A172 (cell line): ENCODE results near the gene PDZD4. TPM values are rescaled to one million over a fixed set of nuclear protein-coding genes. Genes with fewer than 3 reads are reported as not detected.

Source experiments
- DNase-seq: peaks from one replicate; pipeline ENCODE4 v3.0.0-alpha.2; 2015; ENCODE audit warnings: low spot score
- total RNA-seq: library from RNA; depleted of rRNA; stranded (reverse); fragments of >200 nt; shearing (Covaris generic); gene quantifications from 2 replicates; pipeline ENCODE4 v1.2.3, GENCODE V29; 2014; rRNA removed

The PDZD4 gene, protein sequence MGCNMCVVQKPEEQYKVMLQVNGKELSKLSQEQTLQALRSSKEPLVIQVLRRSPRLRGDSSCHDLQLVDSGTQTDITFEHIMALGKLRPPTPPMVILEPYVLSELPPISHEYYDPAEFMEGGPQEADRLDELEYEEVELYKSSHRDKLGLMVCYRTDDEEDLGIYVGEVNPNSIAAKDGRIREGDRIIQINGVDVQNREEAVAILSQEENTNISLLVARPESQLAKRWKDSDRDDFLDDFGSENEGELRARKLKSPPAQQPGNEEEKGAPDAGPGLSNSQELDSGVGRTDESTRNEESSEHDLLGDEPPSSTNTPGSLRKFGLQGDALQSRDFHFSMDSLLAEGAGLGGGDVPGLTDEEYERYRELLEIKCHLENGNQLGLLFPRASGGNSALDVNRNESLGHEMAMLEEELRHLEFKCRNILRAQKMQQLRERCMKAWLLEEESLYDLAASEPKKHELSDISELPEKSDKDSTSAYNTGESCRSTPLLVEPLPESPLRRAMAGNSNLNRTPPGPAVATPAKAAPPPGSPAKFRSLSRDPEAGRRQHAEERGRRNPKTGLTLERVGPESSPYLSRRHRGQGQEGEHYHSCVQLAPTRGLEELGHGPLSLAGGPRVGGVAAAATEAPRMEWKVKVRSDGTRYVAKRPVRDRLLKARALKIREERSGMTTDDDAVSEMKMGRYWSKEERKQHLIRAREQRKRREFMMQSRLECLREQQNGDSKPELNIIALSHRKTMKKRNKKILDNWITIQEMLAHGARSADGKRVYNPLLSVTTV
- total RNA-seq, result 8.2 and 10.5 TPM in 2 replicates

DNA sequence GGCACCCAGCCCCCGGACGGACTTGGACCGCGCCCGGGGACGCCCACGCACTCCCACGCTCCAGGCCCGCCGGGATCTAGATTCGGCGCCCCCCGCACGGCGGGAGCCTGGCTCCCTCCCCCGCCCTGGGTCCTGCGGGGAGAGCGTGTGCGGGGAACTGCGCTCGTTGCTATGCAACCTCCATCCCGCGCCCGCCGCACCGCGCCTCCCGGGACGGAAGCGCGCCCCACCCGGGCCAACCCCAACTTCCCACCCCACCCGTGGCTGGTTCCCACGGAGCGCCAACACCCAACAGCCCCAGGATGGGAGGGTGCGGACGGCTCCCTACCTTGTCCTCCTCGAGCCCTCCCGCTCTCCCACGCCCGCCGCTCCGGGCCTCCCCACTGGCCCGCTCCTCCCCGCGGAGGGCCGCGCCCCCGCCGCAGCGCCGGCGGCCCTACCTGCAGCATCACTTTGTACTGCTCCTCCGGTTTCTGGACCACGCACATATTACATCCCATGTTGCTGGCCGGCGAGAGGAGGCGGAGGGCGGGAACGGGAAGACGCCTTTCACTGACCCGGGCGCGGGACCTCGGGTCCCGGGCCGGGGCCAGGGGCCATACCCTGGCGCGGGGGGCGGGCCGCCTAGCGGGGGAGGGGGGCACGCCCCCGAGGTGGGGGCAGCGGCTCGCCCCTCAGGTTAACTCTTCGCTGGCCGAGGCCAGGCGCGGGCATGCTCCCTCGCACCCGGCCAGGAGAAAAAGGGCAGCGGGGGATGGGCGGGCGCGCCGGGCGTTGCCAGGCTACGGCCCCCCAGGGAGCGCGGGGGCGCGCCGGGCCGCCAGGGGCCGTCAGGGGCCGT is at the start of gene PDZD4:
Gene PDZD4 (minus strand): TSS at position 746 of the 841 bp plus-strand sequence. CDS start 246 bp downstream, at position 500.
- no peak for DNase-seq

- no peak for DNase-seq
Observed at GRCh38 chrX:153879741-153880439, 49.5 kb upstream of the PDZD4 start.

DNA sequence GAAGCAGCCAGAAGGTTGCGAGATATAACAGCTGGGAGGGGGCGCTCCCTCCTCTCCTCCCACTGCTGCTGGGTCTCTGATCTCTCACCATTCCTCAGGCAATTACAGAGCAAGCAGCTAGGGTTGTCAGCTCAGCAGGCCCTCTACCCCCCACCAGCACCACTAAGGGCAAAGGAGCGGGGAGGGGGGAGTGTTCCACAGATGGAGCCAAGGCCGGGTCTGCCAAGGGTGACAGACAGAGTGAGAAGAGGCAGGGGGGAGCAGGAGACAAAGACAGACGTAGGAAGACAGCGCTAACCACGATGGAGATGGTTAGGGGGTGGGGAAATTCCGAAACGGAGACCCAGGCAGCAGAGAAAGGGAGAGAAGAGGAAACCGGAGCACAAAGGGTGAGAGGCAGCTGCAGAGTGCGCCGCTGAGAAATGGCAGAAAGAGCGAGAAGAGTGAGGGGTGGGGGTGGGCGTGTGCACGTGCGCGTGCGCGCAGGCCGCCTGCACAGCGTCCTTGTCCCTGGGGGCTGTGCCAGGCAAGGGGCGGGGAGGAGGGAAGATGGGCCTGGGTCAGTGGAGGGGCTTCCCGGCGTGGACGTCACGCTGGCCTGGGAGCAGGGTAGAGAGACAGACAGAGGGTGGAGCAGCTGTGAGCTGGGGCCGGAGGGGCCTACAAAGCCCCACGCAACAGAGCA is 48.8 kb upstream of the PDZD4 start:
- no peak for DNase-seq

DNA sequence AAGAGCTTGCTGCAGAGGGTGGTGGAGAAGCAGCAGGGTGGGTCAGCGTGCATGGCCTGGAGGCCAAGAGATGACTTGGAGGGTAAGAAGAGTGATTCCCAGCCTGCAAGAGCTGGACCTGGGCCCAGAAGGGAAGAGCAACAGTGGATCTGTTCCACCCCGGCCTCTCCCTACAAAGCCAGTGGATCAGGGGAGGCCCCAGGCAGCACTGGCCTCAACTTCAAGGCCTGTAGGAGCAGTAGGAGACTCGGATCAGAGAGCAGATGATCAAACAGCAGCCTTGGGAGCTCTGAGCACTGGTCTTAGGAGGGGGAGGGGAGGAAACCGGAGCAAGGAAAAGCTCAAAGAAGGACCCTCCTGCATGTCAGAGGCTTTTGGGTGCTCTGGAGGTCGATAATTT is 48.0 kb upstream of the PDZD4 start:
- no peak for DNase-seq

DNA sequence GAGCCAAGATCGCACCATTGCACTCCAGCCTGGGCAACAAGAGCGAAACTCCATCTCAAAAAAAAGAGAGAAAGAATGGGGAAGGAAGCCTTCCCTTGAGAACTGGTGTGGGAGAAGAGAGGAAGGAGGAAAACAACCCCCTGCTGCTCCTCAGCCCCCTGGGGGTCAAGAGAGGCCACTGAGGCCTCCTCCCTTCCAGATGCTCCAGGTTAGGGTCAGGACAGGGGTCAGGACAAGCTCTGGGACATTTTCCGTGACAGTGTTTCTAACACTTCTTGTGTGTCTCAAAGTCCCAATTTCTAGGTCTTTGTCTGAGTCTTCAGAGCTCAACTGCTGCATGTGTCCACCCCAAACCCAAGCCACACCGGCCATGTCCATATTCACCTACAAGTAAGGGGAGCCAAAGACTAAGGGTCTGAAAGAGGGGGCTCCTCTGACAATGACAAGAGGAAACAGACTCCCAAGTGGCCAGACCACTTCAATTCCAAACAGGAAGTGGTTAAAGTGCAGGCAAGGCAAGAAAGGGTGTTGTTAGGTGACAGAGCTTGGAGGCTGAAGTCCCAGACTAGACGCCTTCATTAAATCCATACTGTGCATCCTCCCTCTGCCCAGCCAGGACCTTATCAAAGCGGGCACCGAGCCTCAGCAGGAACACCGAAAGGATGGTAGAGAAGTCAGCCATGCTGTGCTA is 47.4 kb upstream of the PDZD4 start:
- DNase-seq, result no peak

GRCh38 chrX:153876112-153876491 is 45.8 kb upstream of the PDZD4 start:
- DNase-seq, result no peak

GRCh38 chrX:153875391-153876111 is 45.2 kb upstream of the PDZD4 start:
- DNase-seq, result no peak

- DNase-seq, result no peak
Observed at GRCh38 chrX:153874366-153875125, 44.2 kb upstream of the PDZD4 start.

DNA sequence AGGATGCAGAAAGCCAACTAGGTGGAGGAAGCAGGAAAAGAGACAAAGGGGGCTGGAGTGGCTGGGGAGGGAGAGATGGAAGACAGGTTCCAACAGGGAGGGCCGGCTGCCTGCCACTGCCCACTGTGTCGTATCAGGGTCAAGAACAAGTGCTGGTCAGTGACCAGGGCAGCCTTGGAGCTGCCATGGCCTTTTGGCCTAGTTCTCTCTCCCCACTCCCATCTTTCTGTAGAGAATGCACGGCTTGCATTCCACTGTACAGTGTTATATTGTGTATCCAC is 43.7 kb upstream of the PDZD4 start:
- no peak for DNase-seq

DNA sequence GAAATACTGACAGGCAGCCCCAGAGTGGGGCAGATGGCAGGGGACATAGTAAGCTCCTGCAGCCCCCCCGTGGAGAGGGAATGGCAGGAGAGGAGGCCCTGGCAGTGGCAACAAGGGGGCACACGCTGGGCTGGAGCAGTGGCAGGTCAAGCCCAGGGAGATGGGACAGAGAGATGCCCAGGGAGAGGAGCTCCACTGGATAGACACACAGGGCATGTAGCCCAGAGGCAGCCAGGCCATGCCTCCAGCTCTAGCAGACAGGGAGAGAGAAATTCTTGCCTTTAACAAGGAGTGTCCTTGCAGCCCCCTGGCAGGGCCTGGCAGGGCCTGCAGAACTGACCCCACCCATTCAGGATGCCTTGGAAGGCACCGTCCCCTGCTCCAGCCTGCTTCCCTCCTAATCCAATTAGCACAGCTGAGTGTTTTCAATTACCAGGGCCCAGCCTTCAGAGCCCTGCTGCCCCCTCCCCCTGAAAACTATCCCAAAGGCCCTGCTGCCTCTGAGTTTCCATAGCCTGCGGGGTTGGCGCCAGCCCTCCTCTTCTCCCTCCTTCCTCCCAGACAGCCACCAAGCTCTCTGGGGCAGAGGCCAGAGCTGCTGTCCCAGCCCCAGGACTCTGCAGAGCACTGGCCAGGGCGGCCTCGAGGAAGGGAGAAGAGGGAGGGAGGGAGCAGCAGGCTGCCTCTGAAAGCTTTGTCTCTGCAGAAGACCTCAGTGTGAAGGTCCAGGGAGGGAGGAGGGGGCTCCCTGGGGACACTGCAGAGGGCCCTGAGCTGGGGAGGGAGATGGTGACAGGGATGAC is 43.1 kb upstream of the PDZD4 start:
- no peak for DNase-seq

- no peak for DNase-seq
Observed at GRCh38 chrX:153871946-153872878, 41.9 kb upstream of the PDZD4 start.

- DNase-seq, result no peak
Observed at GRCh38 chrX:153871451-153871850, 41.1 kb upstream of the PDZD4 start.

GRCh38 chrX:153870791-153871360 is 40.5 kb upstream of the PDZD4 start:
- no peak for DNase-seq

- no peak for DNase-seq
Observed at GRCh38 chrX:153870288-153870690, 39.9 kb upstream of the PDZD4 start.

- DNase-seq, result no peak
Observed at GRCh38 chrX:153869473-153870287, 39.3 kb upstream of the PDZD4 start.
